Gastrocnemius medialis (tissue), 4 donors: ENCODE results near the gene FEM1B.

Source experiments
- POLR2A ChIP-seq, 2 donors: fragments of 450-650 bp; IDR thresholded peaks; one replicate each; pipeline ENCODE4 v1.6.1; 2017; ENCODE audit warnings: antibody characterized with exemption in 2 of 2, mild to moderate bottlenecking in 2 of 2, moderate library complexity in 2 of 2
- TF ChIP-seq, protein P1 (sequence below), 5 experiments: fragments of 450-650 bp in 3 of 5; fragments of 200-600 bp in 2 of 5; sonication (generic) in 2 of 5; IDR thresholded peaks in 4 of 5; conservative IDR thresholded peaks in 1 of 5; 1 replicate in 4 of 5; 2 replicates in 1 of 5; pipeline ENCODE4 v1.5.1; 2016 to 2019; ENCODE audit warnings: antibody characterized with exemption in 5 of 5, mild to moderate bottlenecking in 3 of 5, moderate library complexity in 3 of 5

DNA sequence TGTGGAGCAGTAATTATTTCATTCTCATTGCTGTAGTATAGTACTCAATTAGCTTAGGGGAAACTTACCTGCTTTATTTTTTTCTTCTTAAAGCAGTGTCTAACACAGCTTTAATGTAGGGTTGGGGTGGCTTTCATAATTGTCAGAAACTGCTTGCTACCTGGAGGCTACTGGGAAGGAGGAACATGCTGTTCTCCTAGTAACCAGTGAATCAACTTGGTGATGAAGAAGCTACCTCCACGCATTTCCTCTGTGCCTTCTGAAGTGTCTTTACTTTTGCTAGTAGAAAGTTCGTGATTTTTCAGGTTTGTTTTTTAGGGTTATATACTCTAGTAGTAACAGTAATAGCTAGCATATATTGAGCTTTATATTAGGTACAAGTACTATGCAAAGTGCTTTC is 11.5 kb downstream of the FEM1B start:
- TF ChIP-seq, protein P1, sequence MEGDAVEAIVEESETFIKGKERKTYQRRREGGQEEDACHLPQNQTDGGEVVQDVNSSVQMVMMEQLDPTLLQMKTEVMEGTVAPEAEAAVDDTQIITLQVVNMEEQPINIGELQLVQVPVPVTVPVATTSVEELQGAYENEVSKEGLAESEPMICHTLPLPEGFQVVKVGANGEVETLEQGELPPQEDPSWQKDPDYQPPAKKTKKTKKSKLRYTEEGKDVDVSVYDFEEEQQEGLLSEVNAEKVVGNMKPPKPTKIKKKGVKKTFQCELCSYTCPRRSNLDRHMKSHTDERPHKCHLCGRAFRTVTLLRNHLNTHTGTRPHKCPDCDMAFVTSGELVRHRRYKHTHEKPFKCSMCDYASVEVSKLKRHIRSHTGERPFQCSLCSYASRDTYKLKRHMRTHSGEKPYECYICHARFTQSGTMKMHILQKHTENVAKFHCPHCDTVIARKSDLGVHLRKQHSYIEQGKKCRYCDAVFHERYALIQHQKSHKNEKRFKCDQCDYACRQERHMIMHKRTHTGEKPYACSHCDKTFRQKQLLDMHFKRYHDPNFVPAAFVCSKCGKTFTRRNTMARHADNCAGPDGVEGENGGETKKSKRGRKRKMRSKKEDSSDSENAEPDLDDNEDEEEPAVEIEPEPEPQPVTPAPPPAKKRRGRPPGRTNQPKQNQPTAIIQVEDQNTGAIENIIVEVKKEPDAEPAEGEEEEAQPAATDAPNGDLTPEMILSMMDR (IDR thresholded peaks at IDR 0.05 in 4 of 5, conservative IDR thresholded peaks at IDR 0.05 in 1 of 5), result no peak
- no peak for TF ChIP-seq POLR2A (IDR thresholded peaks at IDR 0.05)
